Duodenal mucosa (tissue), 2 donors: ENCODE measurements around the gene SMOC2.

ENCODE experiments used
- H3K27ac ChIP-seq: one replicate; pipeline ENCODE4 v1.7.0; 2013; ENCODE audit warnings: low read depth, low read length
- H3K27me3 ChIP-seq, 2 donors: one replicate each; pipeline ENCODE4 v1.7.0; 2013; ENCODE audit warnings: low read length in 2 of 2, control low read depth in 1 of 2; ENCODE audit not compliant: insufficient read depth in 2 of 2, control insufficient read depth in 1 of 2
- H3K36me3 ChIP-seq, 2 donors: one replicate each; pipeline ENCODE4 v1.7.0; 2013; ENCODE audit warnings: low read length in 2 of 2, control low read depth in 1 of 2; ENCODE audit not compliant: insufficient read depth in 2 of 2, control insufficient read depth in 1 of 2
- H3K4me1 ChIP-seq, 2 donors: one replicate each; pipeline ENCODE4 v1.7.0; 2013; ENCODE audit warnings: low read length in 2 of 2, control low read depth in 1 of 2; ENCODE audit not compliant: insufficient read depth in 2 of 2, control insufficient read depth in 1 of 2
- H3K4me3 ChIP-seq, 2 donors: one replicate each; pipeline ENCODE4 v1.7.0; 2013; ENCODE audit warnings: low read length in 2 of 2, low read depth in 1 of 2
- H3K9ac ChIP-seq, 2 donors: one replicate each; pipeline ENCODE4 v1.7.0; 2013; ENCODE audit warnings: low read length in 2 of 2, low read depth in 1 of 2
- H3K9me3 ChIP-seq, 2 donors: one replicate each; pipeline ENCODE4 v1.7.0; 2013; ENCODE audit warnings: low read length in 2 of 2, control low read depth in 1 of 2; ENCODE audit not compliant: control insufficient read depth in 1 of 2

SMOC2 gene

DNA sequence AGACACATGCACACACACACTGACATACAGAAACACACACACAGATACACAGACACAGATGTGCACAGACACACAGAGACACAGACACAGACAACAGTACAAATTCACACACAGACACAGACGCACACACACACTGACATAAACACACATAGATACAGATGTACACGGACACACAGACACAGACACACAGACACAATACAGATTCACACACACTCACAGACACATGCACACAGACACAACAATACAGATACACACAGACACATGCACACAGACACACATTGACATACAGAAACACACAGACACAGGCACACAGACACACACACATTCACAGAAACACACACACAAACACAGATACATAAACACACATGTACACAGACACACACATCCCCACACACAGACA is 183.6 kb downstream of the SMOC2 start:
- H3K36me3 ChIP-seq, result no peaks in the 10 kb centered on the region
- H3K9me3 ChIP-seq, result peaks cover 0 to 7% of the 10 kb centered on the region in 2 donors
- H3K27ac ChIP-seq, result no peak overlapping the region
- H3K4me3 ChIP-seq, result no peak overlapping the region
- H3K9ac ChIP-seq, result no peak overlapping the region
- peaks cover 0 to 6% of the 10 kb centered on the region in 2 donors for H3K4me1 ChIP-seq
- no peaks in the 10 kb centered on the region for H3K27me3 ChIP-seq

DNA sequence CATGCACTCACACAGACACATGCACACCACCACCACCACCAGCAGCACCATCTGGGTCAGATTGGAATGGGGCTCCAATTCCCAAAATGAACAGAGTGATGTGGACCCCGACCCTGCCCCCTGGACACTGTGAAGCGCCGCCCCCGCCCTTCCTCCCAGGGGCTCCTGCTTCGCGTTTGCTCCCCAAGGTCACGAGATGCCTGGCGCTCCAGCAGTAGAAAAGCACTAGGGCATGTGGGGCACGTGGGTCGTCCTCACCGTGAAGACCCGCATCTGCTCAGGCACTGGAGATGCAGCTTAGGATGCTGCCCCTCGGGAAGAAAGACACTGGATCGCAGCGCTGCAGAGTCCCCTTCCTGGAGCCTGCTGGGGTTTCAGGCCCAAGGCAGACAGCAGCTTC is 184.0 kb downstream of the SMOC2 start:
- H3K27ac ChIP-seq, result no peak overlapping the region
- H3K4me1 ChIP-seq, result peaks cover 0 to 2% of the 10 kb centered on the region in 2 donors
- no peak overlapping the region for H3K4me3 ChIP-seq
- H3K36me3 ChIP-seq, result no peaks in the 10 kb centered on the region
- H3K27me3 ChIP-seq, result no peaks in the 10 kb centered on the region
- H3K9me3 ChIP-seq, result peaks cover 0 to 7% of the 10 kb centered on the region in 2 donors
- H3K9ac ChIP-seq, result no peak overlapping the region

DNA sequence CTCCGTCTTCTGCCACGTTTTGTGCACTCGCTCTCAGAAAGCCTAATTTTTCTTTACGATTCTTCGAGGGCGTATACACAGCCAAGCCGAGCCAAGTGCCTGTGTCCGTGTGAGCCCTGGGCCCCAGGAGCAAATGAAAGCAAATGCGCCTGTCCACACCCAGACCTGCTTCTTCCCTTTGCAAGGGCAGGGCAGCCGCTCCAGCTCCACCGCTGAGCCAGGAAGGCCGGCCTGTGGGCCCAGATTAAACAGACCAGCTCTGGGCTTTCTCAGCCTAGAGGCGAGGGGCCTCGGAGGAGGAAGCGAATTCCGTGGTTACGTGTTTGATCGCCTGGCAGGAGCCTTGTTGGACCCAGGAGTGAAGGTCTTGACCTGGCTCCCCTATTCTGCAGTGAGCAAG is 184.6 kb downstream of the SMOC2 start:
- Histone ChIP-seq H3K9me3 (peaks cover 0 to 6% of the 10 kb centered on the region in 2 donors), H3K4me1 (no peaks in the 10 kb centered on the region), H3K27ac (no peak overlapping the region), H3K36me3 (no peaks in the 10 kb centered on the region), H3K4me3 (no peak overlapping the region), H3K9ac (no peak overlapping the region), H3K27me3 (no peaks in the 10 kb centered on the region)

DNA sequence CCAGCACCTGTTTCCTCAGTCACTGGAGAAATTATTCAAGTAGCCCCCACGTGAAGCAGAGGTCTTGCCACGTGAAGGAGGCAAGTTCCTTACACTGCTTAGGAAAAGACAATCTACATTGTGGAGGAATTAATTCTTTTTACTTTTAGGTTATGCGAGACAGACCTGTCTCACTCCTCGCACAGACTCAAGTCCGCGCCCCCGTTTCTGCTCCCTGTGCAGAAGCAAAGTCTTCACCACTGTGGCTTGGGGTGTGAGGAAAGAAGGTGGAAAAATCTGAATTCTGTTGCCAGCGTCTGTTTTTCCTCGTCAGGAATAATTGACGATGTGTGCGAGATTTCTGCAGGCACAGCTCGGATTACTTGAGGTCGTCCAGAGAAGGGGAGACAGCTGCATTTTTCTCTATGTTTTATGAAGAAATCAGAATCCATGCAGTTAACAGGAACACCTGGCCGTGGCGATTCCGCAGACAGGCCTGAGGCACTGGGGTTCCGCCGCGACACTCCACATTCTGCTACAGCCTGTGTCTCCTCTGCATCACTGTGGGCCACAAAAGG is 185.1 kb downstream of the SMOC2 start:
- no peak overlapping the region for H3K9ac ChIP-seq
- no peaks in the 10 kb centered on the region for H3K36me3 ChIP-seq
- peaks cover 0 to 1% of the 10 kb centered on the region in 2 donors for H3K9me3 ChIP-seq
- H3K27me3 ChIP-seq, result no peaks in the 10 kb centered on the region
- no peaks in the 10 kb centered on the region for H3K4me1 ChIP-seq
- no peak overlapping the region for H3K4me3 ChIP-seq
- H3K27ac ChIP-seq, result no peak overlapping the region

DNA sequence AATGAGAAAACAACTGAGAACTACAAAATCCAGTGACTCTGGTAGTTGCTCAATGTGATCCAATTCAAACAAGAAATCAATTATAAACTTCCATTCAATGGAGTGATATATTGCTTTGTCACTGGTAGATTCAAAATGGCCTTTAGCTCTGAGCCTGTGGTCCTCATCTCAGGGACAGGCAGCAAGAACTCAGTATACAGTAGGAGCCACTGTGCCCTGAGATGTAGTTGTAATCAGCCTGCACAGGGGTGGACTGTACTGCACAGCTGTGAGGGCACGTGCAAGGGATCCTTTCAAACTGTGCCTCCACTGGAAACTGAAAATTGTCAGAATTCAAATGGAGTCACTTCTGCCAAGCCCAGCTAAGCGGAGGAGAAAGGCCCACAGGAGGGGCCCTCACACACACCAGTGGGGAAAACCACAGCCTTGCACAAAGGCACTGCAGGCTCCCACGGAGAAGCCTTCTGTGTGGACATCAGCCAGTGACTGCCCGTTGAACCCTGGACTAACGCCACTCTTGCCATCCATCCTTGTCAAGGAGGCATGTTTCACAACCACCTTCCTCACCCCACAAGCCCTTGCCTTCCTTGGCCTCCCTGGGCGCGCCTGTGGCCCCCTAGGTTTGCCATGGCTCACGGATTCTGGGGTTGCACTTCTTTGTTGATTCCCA is 186.7 kb downstream of the SMOC2 start:
- Histone ChIP-seq H3K4me1 (no peaks in the 10 kb centered on the region), H3K36me3 (no peaks in the 10 kb centered on the region), H3K27me3 (no peaks in the 10 kb centered on the region), H3K27ac (no peak overlapping the region), H3K4me3 (no peak overlapping the region), H3K9me3 (no peaks in the 10 kb centered on the region), H3K9ac (no peak overlapping the region)

DNA sequence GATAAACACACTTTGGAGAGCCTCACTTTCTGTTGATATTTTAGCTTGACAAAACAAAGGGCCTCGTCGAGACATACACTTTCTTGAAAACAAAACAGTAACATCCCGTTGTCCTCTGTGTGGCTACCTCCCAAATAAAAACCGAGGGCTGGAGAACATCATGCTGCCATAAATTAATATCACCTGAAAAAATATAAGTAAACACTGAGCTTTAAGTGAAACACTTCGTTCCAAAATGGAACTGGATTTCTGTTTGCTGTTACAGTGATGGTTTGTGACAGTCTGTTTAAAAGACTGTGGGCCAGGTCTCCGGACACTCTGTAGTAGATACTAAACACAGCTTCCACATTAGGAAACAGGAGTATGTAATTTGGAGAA is 187.2 kb downstream of the SMOC2 start:
- no peaks in the 10 kb centered on the region for H3K4me1 ChIP-seq
- no peak overlapping the region for H3K9ac ChIP-seq

DNA sequence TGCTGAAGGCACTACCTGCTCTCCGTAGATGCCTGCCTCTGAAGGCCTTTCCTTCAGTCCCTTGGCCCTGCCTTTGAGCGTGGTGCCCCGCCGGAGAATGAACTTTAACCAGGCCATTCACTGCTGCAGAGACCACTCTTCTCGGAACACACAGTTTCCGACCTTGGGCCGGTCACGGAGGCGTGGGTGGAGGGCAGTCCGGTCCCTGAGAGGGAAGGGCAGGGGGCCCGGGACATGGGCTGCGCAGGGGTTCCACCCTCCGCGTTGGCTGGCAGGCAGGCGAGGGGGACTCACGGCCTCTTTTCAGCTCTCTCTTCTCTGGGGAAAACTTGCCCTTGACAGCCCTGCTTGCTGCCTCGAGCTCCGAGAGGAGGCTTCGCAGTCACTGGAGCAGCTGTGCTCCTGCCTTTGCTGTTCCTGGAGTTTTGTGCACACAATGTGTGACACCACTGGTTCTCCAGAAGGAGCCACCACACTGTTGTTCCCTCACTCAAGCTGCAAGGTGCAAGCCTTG is 187.8 kb downstream of the SMOC2 start:
- Histone ChIP-seq H3K4me1 (no peaks in the 10 kb centered on the region), H3K27me3 (no peaks in the 10 kb centered on the region), H3K9me3 (no peaks in the 10 kb centered on the region), H3K9ac (no peak overlapping the region), H3K4me3 (no peak overlapping the region), H3K36me3 (no peaks in the 10 kb centered on the region), H3K27ac (no peak overlapping the region)

More for the DNA sequence above, 187.2 kb downstream of the SMOC2 start:
- Histone ChIP-seq H3K27me3 (no peaks in the 10 kb centered on the region), H3K27ac (no peak overlapping the region), H3K9me3 (no peaks in the 10 kb centered on the region), H3K4me3 (no peak overlapping the region), H3K36me3 (no peaks in the 10 kb centered on the region)

DNA sequence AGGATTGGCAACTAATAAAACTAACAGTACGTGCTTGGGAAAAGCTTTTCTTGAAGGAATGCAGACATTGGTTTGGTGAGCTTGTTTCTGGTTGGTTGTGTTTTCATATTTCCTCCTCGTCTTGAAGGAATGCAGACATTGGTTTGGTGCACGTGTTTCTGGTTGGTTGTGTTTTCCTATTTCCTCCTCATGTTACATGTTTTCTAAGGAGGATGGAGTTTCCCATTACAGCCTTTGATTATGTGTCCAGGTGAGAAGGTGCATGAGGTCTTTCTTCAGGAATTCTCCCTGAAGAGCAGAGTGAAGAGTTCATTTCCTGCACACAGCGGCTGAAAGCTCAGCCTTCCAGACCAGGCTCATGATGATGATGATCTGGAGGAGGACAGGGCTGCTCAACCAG is 190.6 kb downstream of the SMOC2 start:
- Histone ChIP-seq H3K9me3 (no peaks in the 10 kb centered on the region), H3K4me1 (no peaks in the 10 kb centered on the region), H3K27me3 (no peaks in the 10 kb centered on the region), H3K27ac (no peak overlapping the region), H3K4me3 (no peak overlapping the region), H3K9ac (no peak overlapping the region), H3K36me3 (no peaks in the 10 kb centered on the region)

DNA sequence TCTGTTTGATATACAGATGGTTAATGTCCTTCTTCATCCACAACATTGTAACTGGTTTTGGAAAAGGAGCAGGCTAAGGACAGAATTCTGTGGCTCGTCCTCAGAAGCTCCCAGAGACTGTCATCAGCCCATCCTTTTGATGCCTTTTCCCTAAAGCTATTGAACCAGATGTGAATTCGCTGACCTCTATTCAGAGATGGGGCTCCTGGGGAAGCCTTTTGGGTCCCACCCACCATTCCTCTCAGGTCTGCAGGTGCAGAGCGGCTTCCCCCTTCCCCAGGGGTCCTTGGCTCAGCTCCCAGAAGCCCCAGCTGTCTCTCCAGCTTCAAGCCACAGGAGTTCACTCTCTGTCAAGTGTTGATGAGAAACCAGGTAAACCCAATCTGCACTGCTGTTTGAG is 191.7 kb downstream of the SMOC2 start:
- H3K36me3 ChIP-seq, result no peaks in the 10 kb centered on the region
- H3K4me3 ChIP-seq, result no peak overlapping the region
- H3K4me1 ChIP-seq, result peaks cover 0 to 5% of the 10 kb centered on the region in 2 donors
- H3K9ac ChIP-seq, result no peak overlapping the region
- no peak overlapping the region for H3K27ac ChIP-seq
- H3K9me3 ChIP-seq, result no peaks in the 10 kb centered on the region
- no peaks in the 10 kb centered on the region for H3K27me3 ChIP-seq

DNA sequence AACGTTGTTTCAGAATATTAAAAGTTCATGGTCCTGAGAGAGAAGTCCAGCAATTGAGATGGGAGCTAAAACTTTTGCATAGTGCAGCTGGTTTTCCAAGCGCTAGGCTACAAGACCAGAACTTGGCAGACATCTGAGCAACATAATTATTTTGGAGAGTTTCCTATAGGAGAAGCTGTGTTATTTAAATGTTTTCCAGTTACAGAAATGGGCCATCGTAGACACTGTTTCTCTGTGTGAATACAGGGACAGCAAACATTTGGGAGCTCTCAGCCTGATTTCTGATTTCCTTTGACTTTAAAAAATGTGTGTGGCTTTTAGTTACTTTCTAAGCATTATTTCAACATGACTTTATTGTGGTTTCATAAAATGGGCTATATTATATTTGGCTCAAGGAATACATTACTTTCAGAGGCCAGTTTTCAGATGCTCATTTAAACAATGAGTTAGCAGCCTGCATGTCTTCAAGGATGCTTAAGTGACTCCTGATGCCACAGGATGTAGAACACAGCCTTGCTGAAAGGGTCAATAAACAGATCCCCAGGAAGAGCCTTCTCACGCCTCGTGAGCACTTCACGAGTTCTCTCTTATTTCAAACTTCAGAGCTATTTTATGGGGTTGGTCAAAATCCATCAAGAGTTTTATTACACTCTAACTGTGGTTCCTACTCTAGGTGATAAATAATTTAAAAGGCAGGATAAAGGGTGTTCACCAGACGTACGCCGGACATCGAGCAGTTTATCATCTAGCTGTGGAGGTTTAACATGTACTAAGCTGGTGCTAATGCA is 193.8 kb downstream of the SMOC2 start:
- Histone ChIP-seq H3K27me3 (no peaks in the 10 kb centered on the region), H3K9ac (no peak overlapping the region), H3K4me1 (peaks cover 0 to 5% of the 10 kb centered on the region in 2 donors), H3K9me3 (no peaks in the 10 kb centered on the region), H3K36me3 (no peaks in the 10 kb centered on the region), H3K4me3 (no peak overlapping the region), H3K27ac (no peak overlapping the region)
